Endodermal cell (in vitro differentiated cells): Measurements from ENCODE around the gene SYPL2. TPM values are rescaled to one million over a fixed set of nuclear protein-coding genes. Genes with fewer than 3 reads are reported as not detected.

Experiments
- DNase-seq: peaks from one replicate; pipeline ENCODE4 v3.0.0-alpha.2; 2017
- H3K27ac ChIP-seq: 2 replicates; pipeline ENCODE4 v1.5.1; 2013; ENCODE audit warnings: mild to moderate bottlenecking, low read depth, low read length, moderate library complexity
- H3K27me3 ChIP-seq: 2 replicates; pipeline ENCODE4 v1.6.1; 2013; ENCODE audit warnings: mild to moderate bottlenecking, low read length, moderate library complexity; ENCODE audit not compliant: insufficient read depth, control insufficient read depth, poor library complexity, severe bottlenecking
- H3K36me3 ChIP-seq: 2 replicates; pipeline ENCODE4 v1.7.0; 2013; ENCODE audit warnings: mild to moderate bottlenecking, low read length, moderate library complexity; ENCODE audit not compliant: control insufficient read depth, insufficient read depth
- H3K4me1 ChIP-seq: one replicate; pipeline ENCODE4 v1.7.0; 2013; ENCODE audit warnings: low read length; ENCODE audit not compliant: control insufficient read depth, insufficient read depth
- H3K4me3 ChIP-seq: 2 replicates; pipeline ENCODE4 v1.5.1; 2013; ENCODE audit warnings: mild to moderate bottlenecking, low read length, moderate library complexity
- H3K9ac ChIP-seq: 2 replicates; pipeline ENCODE4 v1.6.1; 2013; ENCODE audit warnings: mild to moderate bottlenecking, low read length, moderate library complexity; ENCODE audit not compliant: poor library complexity, severe bottlenecking; ENCODE audit errors: extremely low read depth
- H3K9me3 ChIP-seq: 2 replicates; pipeline ENCODE4 v1.6.1; 2013; ENCODE audit warnings: mild to moderate bottlenecking, low read length, moderate library complexity; ENCODE audit not compliant: control insufficient read depth
- H3K27ac Mint-ChIP-seq: 2 replicates; pipeline ENCODE4 v1.8.0; 2020; ENCODE audit warnings: mixed read lengths
- H3K27me3 Mint-ChIP-seq: 2 replicates; pipeline ENCODE4 v1.8.0; 2021; ENCODE audit warnings: mild to moderate bottlenecking, mixed read lengths; ENCODE audit not compliant: insufficient read depth
- H3K36me3 Mint-ChIP-seq: 2 replicates; pipeline ENCODE4 v1.8.0; 2020; ENCODE audit warnings: low read depth, mixed read lengths
- H3K4me1 Mint-ChIP-seq: 2 replicates; pipeline ENCODE4 v1.8.0; 2020; ENCODE audit warnings: mixed read lengths
- H3K4me3 Mint-ChIP-seq: 2 replicates; pipeline ENCODE4 v1.8.0; 2020; ENCODE audit warnings: mild to moderate bottlenecking, moderate library complexity, mixed read lengths
- H3K9me3 Mint-ChIP-seq: 2 replicates; pipeline ENCODE4 v1.8.0; 2020; ENCODE audit warnings: mild to moderate bottlenecking, mixed read lengths
- CTCF ChIP-seq: fragments of 200-600 bp; sonication (generic); conservative IDR thresholded peaks from 2 replicates; pipeline ENCODE4 v1.5.0; 2021; ENCODE audit warnings: antibody characterized with exemption, mild to moderate bottlenecking
- WGBS, 2 experiments: methylation state at CpG; one replicate each; pipeline versions ENCODE4 v1.1.5 to v1.1.7; 2013; ENCODE audit warnings: missing lambda C conversion rate in 2 of 2, mixed read lengths in 1 of 2; ENCODE audit not compliant: insufficient coverage in 1 of 2, insufficient read length in 1 of 2; 5-methylcytosine and 5-hydroxymethylcytosine counted together
- total RNA-seq, 2 donors: library from RNA; stranded (reverse); fragmentation: NEBNext Ultra II Directional in 1 of 2; extraction: Animal tissue kit (Norgen Biotek cat#: 25700) in 1 of 2; gene quantifications; 2 replicates in 1 of 2; 3 replicates in 1 of 2; pipeline ENCODE4 v1.2.1, GENCODE V29; 2021

The SYPL2 gene
- total RNA-seq, 2 donors from 2014 or later: 0.64 TPM; not detected in 1

GRCh38 chr1:109433322-109433721, 33.0 kb upstream of the SYPL2 start:
- H3K27me3 ChIP-seq: no peaks in the 10 kb centered on the region
- no peak for TF ChIP-seq CTCF
- H3K27ac ChIP-seq: no peak overlapping the region
- WGBS, 2 experiments: 86 to 100% methylated on average over 1 of the region's 1 CpG
- Mint-ChIP-seq H3K36me3 (no peaks in the 10 kb centered on the region), H3K4me3 (no peak overlapping the region), H3K9me3 (peaks cover 21% of the 10 kb centered on the region), H3K27ac (no peak overlapping the region), H3K4me1 (no peaks in the 10 kb centered on the region), H3K27me3 (no peaks in the 10 kb centered on the region)
- no peaks in the 10 kb centered on the region for H3K36me3 ChIP-seq
- no peak overlapping the region for H3K4me3 ChIP-seq
- no peak for DNase-seq
- H3K9me3 ChIP-seq: peaks cover 7% of the 10 kb centered on the region
- H3K4me1 ChIP-seq: no peaks in the 10 kb centered on the region
- H3K9ac ChIP-seq: no peak overlapping the region

GRCh38 chr1:109434484-109434883, 31.9 kb upstream of the SYPL2 start:
- Histone ChIP-seq H3K27ac (no peak overlapping the region), H3K27me3 (peaks cover under 1% of the 10 kb centered on the region), H3K4me3 (no peak overlapping the region), H3K9ac (no peak overlapping the region), H3K4me1 (no peaks in the 10 kb centered on the region), H3K9me3 (peaks cover 7% of the 10 kb centered on the region), H3K36me3 (no peaks in the 10 kb centered on the region)
- H3K27ac Mint-ChIP-seq: no peak overlapping the region
- H3K27me3 Mint-ChIP-seq: no peaks in the 10 kb centered on the region
- peaks cover 21% of the 10 kb centered on the region for H3K9me3 Mint-ChIP-seq
- no peak overlapping the region for H3K4me3 Mint-ChIP-seq
- DNase-seq: no peak
- no peaks in the 10 kb centered on the region for H3K4me1 Mint-ChIP-seq
- H3K36me3 Mint-ChIP-seq: no peaks in the 10 kb centered on the region
- no peak for TF ChIP-seq CTCF
- 85% methylated on average over 1 of the region's 1 CpG; no CpG with 5 or more reads in 1 of the 2 experiments for WGBS, 2 experiments

GRCh38 chr1:109438798-109439297, 27.5 kb upstream of the SYPL2 start:
- Histone ChIP-seq H3K9ac (no peak overlapping the region), H3K4me1 (no peaks in the 10 kb centered on the region), H3K9me3 (peaks cover 6% of the 10 kb centered on the region), H3K27me3 (peaks cover 16% of the 10 kb centered on the region), H3K4me3 (no peak overlapping the region), H3K36me3 (no peaks in the 10 kb centered on the region), H3K27ac (no peak overlapping the region)
- 81 to 88% methylated on average over 2 to 3 of the region's 3 CpGs for WGBS, 2 experiments
- H3K27me3 Mint-ChIP-seq: peaks cover 1% of the 10 kb centered on the region
- H3K9me3 Mint-ChIP-seq: peaks cover 14% of the 10 kb centered on the region
- no peaks in the 10 kb centered on the region for H3K36me3 Mint-ChIP-seq
- H3K27ac Mint-ChIP-seq: no peak overlapping the region
- no peaks in the 10 kb centered on the region for H3K4me1 Mint-ChIP-seq
- TF ChIP-seq CTCF: no peak
- no peak overlapping the region for H3K4me3 Mint-ChIP-seq
- DNase-seq: no peak
